Measurements from ENCODE around the gene BOK. TPM values are rescaled to one million over a fixed set of nuclear protein-coding genes. Genes with fewer than 3 reads are reported as not detected.

BOK gene
- polyA plus RNA-seq, 3 donors, result 0.05 TPM; not detected in 2

DNA sequence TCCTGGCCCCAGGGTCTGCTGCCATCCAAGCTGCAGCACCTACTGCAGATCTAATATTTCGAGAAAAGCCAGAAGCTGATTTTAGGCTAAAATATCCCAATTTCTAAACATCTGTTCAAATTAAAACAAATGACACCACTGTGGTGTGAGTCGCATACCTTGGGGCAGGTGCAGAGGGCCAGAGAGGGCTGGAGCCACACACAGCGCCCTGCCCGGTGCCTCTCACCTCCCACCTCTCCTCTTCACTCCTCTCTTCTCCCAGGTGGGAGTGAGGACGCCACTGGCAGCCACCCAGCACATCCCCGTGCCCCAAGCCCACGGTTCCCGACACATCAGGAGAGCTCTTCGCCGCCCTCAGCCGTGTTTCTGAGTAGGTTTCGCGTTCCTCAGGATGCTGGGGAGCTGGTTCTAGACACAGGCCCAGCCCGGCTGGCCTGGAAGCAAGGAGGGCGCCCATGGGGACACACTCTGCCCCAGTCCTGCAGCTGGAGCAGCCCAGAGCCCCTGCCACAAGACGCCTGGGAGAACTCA, 57.0 kb downstream of the BOK start:
- Mint-ChIP-seq H3K27ac (peak overlapping the region in 2 of 7 donors; percentile 26 to 69), H3K36me3 (peaks cover 40 to 56% of the 10 kb centered on the region in 2 donors), H3K27me3 (ENCODE audit: low read depth in 3 of 3) (peaks cover 0 to 1% (median 1%) of the 10 kb centered on the region in 3 donors), H3K4me3 (no peak overlapping the region), H3K4me1 (peaks cover 17% of the 10 kb centered on the region), H3K9me3 (peaks cover 0 to 1% (median 0%) of the 10 kb centered on the region in 7 donors)
- TF ChIP-seq, protein P1, sequence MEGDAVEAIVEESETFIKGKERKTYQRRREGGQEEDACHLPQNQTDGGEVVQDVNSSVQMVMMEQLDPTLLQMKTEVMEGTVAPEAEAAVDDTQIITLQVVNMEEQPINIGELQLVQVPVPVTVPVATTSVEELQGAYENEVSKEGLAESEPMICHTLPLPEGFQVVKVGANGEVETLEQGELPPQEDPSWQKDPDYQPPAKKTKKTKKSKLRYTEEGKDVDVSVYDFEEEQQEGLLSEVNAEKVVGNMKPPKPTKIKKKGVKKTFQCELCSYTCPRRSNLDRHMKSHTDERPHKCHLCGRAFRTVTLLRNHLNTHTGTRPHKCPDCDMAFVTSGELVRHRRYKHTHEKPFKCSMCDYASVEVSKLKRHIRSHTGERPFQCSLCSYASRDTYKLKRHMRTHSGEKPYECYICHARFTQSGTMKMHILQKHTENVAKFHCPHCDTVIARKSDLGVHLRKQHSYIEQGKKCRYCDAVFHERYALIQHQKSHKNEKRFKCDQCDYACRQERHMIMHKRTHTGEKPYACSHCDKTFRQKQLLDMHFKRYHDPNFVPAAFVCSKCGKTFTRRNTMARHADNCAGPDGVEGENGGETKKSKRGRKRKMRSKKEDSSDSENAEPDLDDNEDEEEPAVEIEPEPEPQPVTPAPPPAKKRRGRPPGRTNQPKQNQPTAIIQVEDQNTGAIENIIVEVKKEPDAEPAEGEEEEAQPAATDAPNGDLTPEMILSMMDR (IDR thresholded peaks at IDR 0.05), result no peak
- Histone ChIP-seq H3K9ac (ENCODE audit: insufficient read depth, low read length, poor library complexity, severe bottlenecking) (no peak overlapping the region), H4K20me1 (ENCODE audit: insufficient read depth, low read length) (peaks cover 5% of the 10 kb centered on the region), H3K79me2 (ENCODE audit: insufficient read depth, low read length) (peaks cover 4% of the 10 kb centered on the region), H3K27me3 (ENCODE audit: control insufficient read depth in 2 of 2, insufficient read depth in 2 of 2, low read length in 2 of 2) (no peaks in the 10 kb centered on the region), H3K27ac (ENCODE audit: low read depth in 1 of 2, low read length in 2 of 2) (no peak overlapping the region), H3K36me3 (replicated peaks in 1 of 2; ENCODE audit: control insufficient read depth in 1 of 2, insufficient read depth in 2 of 2, low read length in 2 of 2) (peaks cover 13 to 17% of the 10 kb centered on the region in 2 donors), H3K4me2 (replicated peaks; ENCODE audit: extremely low read depth, low read length, poor library complexity, severe bottlenecking) (no peak overlapping the region), H2AFZ (ENCODE audit: insufficient read depth, low read depth, low read length, poor library complexity, severe bottlenecking) (no peak overlapping the region), H3K4me3 (replicated peaks in 1 of 3; ENCODE audit: low read depth in 2 of 3, low read length in 3 of 3) (no peak overlapping the region), H3K9me3 (replicated peaks in 1 of 2; ENCODE audit: control insufficient read depth in 1 of 2, insufficient read depth in 1 of 2, low read length in 2 of 2) (no peaks in the 10 kb centered on the region), H3K4me1 (ENCODE audit: control insufficient read depth in 1 of 2, insufficient read depth in 2 of 2, low read length in 2 of 2) (peaks cover 11 to 12% of the 10 kb centered on the region in 2 donors)
- WGBS (ENCODE audit: insufficient coverage), result 98% methylated on average over 15 of the region's 16 CpGs
- no peak for DNase-seq
- intact Hi-C loops (cut with micrococcal nuclease), result loop anchor here (5.0 kb wide), 2 partner anchors 108 to 277 kb away; partner anchors contain the start of gene STK25 (in 1 of the 2)

DNA sequence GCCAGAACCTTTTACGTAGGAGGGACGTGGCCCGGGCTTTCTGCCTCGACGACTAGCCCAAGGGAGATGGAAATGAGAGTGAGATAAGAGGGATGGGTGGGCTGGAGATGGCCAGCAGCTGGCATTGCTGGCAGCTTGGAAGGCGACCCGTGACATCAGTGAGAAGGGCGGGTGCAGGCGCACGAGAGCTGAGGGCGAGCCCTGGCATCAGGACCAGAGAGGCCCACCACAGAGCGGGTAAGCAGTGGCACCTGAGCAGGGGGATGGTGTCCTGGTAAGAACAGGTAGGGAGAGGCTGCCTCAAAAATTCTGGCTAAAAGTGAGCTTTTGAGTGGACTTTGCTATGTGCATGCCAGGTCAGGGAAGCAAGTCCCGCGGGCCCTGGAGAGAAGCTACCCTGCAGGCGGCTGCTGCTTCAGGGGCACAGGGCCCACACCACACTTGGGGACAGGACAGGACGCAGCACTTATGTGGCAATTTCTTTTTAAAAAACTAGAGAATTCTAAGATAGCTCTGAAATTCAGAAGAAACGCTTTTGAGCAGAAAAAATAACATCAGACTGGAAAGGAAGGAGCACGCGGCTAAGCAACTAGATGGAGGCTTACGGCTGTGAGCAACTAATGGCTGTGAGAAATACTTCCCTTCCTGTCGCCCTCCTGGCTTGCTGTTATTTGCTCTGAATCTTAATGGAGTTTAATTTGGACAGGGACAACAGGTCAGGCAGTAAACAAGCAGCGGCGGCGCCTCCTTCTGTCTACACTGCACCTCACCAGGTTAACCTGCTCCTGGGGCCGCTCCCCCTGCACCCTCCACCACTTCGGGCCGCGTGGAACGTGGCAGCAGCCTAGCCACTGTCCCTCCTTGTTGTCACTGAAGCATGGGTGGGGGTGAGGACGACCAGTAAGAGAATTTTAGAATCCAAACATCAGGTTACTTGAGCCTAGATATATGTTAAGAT, 57.9 kb downstream of the BOK start:
- Histone ChIP-seq H3K4me2 (replicated peaks; ENCODE audit: extremely low read depth, low read length, poor library complexity, severe bottlenecking) (no peak overlapping the region), H3K79me2 (ENCODE audit: insufficient read depth, low read length) (peaks cover 4% of the 10 kb centered on the region), H3K27ac (ENCODE audit: low read depth in 1 of 2, low read length in 2 of 2) (no peak overlapping the region), H3K4me1 (ENCODE audit: control insufficient read depth in 1 of 2, insufficient read depth in 2 of 2, low read length in 2 of 2) (peaks cover 10 to 11% of the 10 kb centered on the region in 2 donors), H3K27me3 (ENCODE audit: control insufficient read depth in 2 of 2, insufficient read depth in 2 of 2, low read length in 2 of 2) (no peaks in the 10 kb centered on the region), H3K4me3 (replicated peaks in 1 of 3; ENCODE audit: low read depth in 2 of 3, low read length in 3 of 3) (no peak overlapping the region), H3K36me3 (replicated peaks in 1 of 2; ENCODE audit: control insufficient read depth in 1 of 2, insufficient read depth in 2 of 2, low read length in 2 of 2) (peaks cover 14 to 17% of the 10 kb centered on the region in 2 donors), H2AFZ (ENCODE audit: insufficient read depth, low read depth, low read length, poor library complexity, severe bottlenecking) (no peak overlapping the region), H4K20me1 (ENCODE audit: insufficient read depth, low read length) (no peaks in the 10 kb centered on the region), H3K9me3 (replicated peaks in 1 of 2; ENCODE audit: control insufficient read depth in 1 of 2, insufficient read depth in 1 of 2, low read length in 2 of 2) (no peaks in the 10 kb centered on the region), H3K9ac (ENCODE audit: insufficient read depth, low read length, poor library complexity, severe bottlenecking) (no peak overlapping the region)
- 97% methylated on average over 23 of the region's 30 CpGs for WGBS (ENCODE audit: insufficient coverage)
- TF ChIP-seq, protein P1 (IDR thresholded peaks at IDR 0.05), result no peak
- no peak for DNase-seq
- peaks cover 0 to 2% (median 0%) of the 10 kb centered on the region in 3 donors for H3K27me3 Mint-ChIP-seq (ENCODE audit: low read depth in 3 of 3)
- H3K36me3 Mint-ChIP-seq, result peaks cover 44 to 62% of the 10 kb centered on the region in 2 donors
- no peak overlapping the region for H3K4me3 Mint-ChIP-seq
- H3K27ac Mint-ChIP-seq, result peak overlapping the region in 4 of 7 donors; percentile 25 to 66 (median 43)
- intact Hi-C loops (cut with micrococcal nuclease), result loop anchor here (5.0 kb wide), 2 partner anchors 109 to 276 kb away; partner anchors contain the start of gene STK25 (in 1 of the 2)
- H3K9me3 Mint-ChIP-seq, result peaks cover 0 to 1% (median 0%) of the 10 kb centered on the region in 7 donors
- H3K4me1 Mint-ChIP-seq, result peaks cover 16% of the 10 kb centered on the region
